Measurements from ENCODE around the gene NT5C.
A peak's percentile ranks its signal among the peaks of the same experiment; 100 is the strongest.
"Not testable (repeated sequence)": the region's sequence is repeated elsewhere in the genome, so short reads cannot be mapped to it uniquely, and the experiment has no call there.

NT5C gene

DNA sequence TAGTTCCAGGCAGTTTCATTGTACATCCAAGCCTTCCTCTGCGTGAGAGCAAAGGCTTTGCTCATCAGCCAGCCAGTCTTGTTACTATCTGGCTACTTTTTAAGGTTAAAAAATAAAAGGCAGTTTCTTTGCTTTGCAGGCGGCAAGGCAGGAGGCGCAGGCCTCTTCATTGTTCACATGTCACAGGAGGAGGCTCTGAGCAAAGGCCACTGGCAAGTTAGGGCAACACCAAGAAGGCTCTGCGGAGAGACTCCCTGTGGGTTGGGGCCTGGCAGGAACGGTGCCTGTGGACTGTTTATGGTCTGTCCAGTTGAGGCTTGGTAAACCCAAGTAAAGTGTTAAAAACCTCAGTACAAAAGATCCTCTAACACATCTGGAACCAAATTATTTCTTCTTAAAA is 3.9 kb upstream of the NT5C start:
- Histone ChIP-seq H3K36me3 (ENCODE audit: insufficient read depth, low read length) (peaks cover 53% of the 10 kb centered on the region), H3K9me3 (ENCODE audit: low read depth, low read length) (no peaks in the 10 kb centered on the region), H3K4me3 (no peak overlapping the region), H3K27ac (peak overlapping the region; percentile 65), H3K9ac (ENCODE audit: insufficient read length) (no peak overlapping the region)
- DNase-seq (ENCODE audit: low read depth, low spot score): no peak
- no peak for TF ChIP-seq FOXP2 (optimal IDR thresholded peaks at IDR 0.05; ENCODE audit: control extremely low read depth, extremely low read length, insufficient read depth)
- TF ChIP-seq POLR2AphosphoS5 (IDR thresholded peaks at IDR 0.05; ENCODE audit: borderline replicate concordance, low read depth, low read length): no peak; the same call in 1 of the 2 replicates
- no peak for TF ChIP-seq EZH2 (IDR thresholded peaks at IDR 0.05)

DNA sequence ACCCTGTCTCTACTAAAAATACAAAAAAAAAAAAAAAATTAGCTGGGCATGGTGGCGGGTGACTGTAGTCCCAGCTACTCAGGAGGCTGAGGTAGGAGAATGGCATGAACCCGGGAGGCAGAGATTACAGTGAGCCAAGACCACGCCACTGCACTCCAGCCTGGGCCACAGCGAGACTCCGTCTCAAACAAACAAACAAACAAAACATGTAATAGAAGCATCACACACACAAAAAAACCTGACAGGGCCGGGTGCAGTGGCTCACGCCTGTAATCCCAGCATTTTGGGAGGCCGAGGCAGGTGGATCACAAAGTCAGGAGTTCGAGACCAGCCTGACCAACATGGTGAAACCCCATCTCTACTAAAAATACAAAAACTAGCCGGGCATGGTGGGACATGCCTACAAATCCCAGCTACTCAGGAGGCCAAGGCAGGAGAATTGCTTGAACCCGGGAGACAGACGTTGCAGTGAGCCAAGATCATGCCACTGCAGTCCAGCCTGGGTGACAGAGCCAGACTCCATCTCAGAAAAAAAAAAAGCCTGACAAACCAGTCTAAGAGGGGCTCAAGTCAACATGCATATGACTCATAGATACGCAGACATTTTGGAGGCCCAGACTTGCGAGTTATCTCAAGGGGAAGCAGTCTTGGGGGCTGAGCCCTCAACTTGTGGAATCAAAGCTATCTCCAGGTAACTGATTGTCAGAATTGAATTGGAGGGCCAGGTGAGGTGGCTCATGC is 2.2 kb upstream of the NT5C start:
- H3K9ac ChIP-seq (ENCODE audit: insufficient read length); H3K4me3 ChIP-seq; DNase-seq (ENCODE audit: low read depth, low spot score); H3K9me3 ChIP-seq (ENCODE audit: low read depth, low read length); H3K27ac ChIP-seq: not testable (repeated sequence)
- H3K36me3 ChIP-seq (ENCODE audit: insufficient read depth, low read length): peaks cover 44% of the 10 kb centered on the region

DNA sequence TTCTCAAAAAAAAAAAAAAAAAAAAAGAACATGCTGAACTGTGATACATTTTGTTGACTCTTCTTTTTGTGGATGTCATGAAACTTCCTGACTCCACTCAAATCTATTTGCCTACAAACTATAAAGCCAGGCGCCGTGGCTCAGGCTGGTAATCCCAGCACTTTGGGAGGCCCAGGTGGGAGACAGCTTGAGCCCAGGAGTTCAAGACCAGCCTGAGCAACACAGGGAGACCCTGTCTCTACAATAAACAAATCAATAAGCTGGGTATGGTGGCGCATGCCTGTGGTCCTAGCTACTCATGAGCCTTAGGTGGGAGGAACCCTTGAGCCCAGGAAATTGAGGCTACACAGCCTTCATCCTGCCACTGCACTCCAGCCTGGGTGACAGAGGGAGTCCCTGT is 1.5 kb upstream of the NT5C start:
- DNase-seq (ENCODE audit: low read depth, low spot score): no peak
- TF ChIP-seq FOXP2 (optimal IDR thresholded peaks at IDR 0.05; ENCODE audit: control extremely low read depth, extremely low read length, insufficient read depth) (no peak), EZH2 (IDR thresholded peaks at IDR 0.05) (no peak), POLR2AphosphoS5 (IDR thresholded peaks at IDR 0.05; ENCODE audit: borderline replicate concordance, low read depth, low read length) (peak; percentile 36; the same call in 1 of the 2 replicates)
- Histone ChIP-seq H3K27ac (peak overlapping the region; percentile 74; the same call in 1 of the 2 replicates), H3K9me3 (ENCODE audit: low read depth, low read length) (no peaks in the 10 kb centered on the region), H3K36me3 (ENCODE audit: insufficient read depth, low read length) (peaks cover 36% of the 10 kb centered on the region), H3K9ac (ENCODE audit: insufficient read length) (no peak overlapping the region), H3K4me3 (no peak overlapping the region)

DNA sequence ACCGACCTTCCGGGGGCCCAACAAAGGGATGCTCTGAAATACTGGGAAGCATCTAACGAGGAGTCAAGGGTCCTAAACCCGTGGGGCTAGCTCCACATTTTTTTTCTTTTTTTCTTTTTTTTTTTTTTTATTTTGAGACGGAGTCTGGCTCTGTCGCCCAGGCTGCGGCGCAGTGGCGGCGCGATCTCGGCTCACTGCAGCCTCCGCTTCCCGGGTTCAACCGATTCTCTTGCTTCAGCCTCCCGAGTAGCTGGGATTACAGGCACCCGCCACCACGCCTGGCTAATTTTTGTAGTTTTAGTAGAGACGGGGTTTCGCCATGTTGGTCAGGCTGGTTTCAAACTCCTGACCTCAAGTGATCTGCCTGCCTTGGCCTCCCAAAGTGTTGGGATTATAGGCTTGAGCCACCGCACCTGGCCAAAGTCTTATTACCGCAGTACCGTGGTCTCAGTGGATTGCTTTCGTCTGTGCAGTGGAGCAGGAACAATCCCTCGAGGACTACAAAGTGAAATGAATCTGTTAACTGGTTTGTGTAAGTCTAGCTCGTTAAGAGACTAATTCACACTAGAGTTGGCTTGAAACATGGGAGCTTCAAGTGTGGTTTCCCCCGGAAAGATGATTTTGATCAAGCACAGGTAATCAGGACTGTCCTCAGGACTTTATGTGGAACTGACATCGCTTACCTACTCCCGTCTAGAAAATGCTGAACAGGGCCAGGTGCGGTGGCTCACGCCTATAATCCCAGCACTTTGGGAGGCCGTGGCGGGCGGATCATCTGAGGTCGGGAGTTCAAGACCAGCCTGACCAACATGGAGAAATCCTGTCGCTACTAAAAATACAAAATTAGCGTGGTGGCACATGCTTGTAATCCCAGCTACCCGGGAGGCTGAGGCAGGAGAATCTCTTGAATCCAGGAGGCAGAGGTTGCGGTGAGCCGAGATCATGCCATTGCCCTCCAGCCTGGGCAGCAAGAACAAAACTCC is 767 bp upstream of the NT5C start:
- H3K9me3 ChIP-seq (ENCODE audit: low read depth, low read length); DNase-seq (ENCODE audit: low read depth, low spot score): not testable (repeated sequence)
- H3K9ac ChIP-seq (ENCODE audit: insufficient read length): peak overlapping the region; percentile 90
- H3K36me3 ChIP-seq (ENCODE audit: insufficient read depth, low read length): peaks cover 29% of the 10 kb centered on the region
- H3K4me3 ChIP-seq: peak overlapping the region; percentile 97
- peak overlapping the region; percentile 70 for H3K27ac ChIP-seq

DNA sequence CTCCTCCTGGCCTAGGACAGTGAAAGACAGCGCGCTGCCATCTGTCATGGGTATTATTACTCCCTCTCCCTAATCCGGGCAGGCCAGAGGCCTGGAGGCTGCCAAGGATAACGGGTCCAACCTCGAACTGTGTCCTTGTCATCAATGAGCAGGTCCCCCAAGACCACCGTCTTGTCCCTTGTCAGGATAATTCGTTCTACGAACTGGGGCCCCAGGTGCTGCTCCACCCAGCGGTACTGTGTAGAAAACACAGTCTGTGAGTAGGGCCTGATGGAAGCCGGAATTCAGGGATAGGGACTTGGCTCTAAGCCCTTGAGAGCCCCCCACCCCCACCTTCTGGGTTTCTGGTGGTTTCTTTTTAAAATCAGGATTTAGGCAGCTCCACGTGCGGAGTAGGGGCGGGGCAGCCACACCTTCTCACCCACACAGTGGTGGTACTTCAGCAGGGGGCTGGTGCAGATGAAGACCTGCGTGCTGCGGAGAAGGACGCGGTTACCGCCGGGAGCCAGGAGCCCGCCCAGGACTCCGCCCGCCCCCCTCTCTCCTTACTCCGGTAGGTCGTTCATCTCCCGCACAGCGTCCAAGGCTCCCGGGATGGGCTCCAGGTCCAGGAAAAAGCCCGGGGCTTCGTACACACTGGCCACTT is 787 bp downstream of the NT5C start:
- Histone ChIP-seq H3K9me3 (ENCODE audit: low read depth, low read length) (no peaks in the 10 kb centered on the region), H3K27ac (peak overlapping the region; percentile 70), H3K9ac (ENCODE audit: insufficient read length) (peak overlapping the region; percentile 90), H3K4me3 (peak overlapping the region; percentile 97), H3K36me3 (ENCODE audit: insufficient read depth, low read length) (peaks cover 14% of the 10 kb centered on the region; the same call in 1 of the 2 replicates)
- no peak for TF ChIP-seq EZH2 (IDR thresholded peaks at IDR 0.05)
- no peak for TF ChIP-seq POLR2AphosphoS5 (IDR thresholded peaks at IDR 0.05; ENCODE audit: borderline replicate concordance, low read depth, low read length)
- no peak for TF ChIP-seq FOXP2 (optimal IDR thresholded peaks at IDR 0.05; ENCODE audit: control extremely low read depth, extremely low read length, insufficient read depth)
- DNase-seq (ENCODE audit: low read depth, low spot score): peak; percentile 24

DNA sequence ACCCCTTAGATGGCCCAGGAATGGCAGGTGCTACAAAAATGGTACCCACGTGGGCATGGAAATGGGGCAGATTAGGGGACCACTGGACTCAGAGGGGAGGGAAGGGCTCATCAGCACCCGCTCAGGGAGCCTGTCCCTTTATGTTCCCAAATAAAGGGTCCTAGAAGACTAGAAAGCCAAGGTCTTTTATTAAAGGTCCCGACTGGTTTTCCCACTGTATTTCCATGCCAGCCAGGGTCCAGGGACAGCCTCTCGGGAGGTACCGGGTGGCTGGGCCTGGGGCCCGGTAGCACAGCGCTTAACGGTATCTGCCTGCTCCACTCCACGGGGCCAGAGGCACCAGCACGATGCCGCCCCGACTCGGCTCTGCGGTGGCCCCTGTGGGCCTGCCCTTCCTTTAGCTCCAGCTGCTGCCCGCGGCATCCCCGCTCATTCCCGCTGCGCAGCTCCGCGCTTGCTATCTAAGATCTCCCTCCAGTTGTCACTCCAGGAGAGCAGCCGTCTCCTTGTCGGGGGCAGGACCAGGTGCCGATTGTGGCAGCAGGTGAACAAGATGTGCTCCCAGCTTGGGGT is 1.4 kb downstream of the NT5C start:
- H3K9ac ChIP-seq (ENCODE audit: insufficient read length): no peak overlapping the region
- peaks cover 8% of the 10 kb centered on the region; the same call in 1 of the 2 replicates for H3K36me3 ChIP-seq (ENCODE audit: insufficient read depth, low read length)
- DNase-seq (ENCODE audit: low read depth, low spot score): no peak
- no peak for TF ChIP-seq EZH2 (IDR thresholded peaks at IDR 0.05)
- no peak for TF ChIP-seq FOXP2 (optimal IDR thresholded peaks at IDR 0.05; ENCODE audit: control extremely low read depth, extremely low read length, insufficient read depth)
- TF ChIP-seq POLR2AphosphoS5 (IDR thresholded peaks at IDR 0.05; ENCODE audit: borderline replicate concordance, low read depth, low read length): no peak
- H3K9me3 ChIP-seq (ENCODE audit: low read depth, low read length): no peaks in the 10 kb centered on the region
- peak overlapping the region; percentile 97 for H3K4me3 ChIP-seq
- H3K27ac ChIP-seq: no peak overlapping the region

DNA sequence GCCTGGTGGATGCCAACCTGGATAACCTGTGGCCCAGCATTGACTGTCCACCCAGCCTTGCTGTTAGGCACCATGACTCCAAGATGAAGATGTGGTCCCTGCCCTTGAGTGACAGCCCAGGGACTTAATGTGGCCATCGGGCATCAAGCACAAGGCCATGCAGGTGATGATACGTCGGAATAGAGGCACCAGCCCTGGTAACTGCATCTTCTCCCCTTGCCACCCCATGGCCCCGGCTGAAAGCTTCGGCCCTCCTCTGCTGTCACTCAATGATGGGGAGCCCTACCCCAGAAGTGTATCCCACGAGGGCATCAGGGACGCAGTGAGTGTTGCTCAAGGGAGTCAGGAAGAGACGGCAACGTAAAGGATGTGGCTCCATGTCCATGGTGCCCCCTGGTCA is 2.0 kb downstream of the NT5C start:
- peaks cover 7% of the 10 kb centered on the region; the same call in 1 of the 2 replicates for H3K36me3 ChIP-seq (ENCODE audit: insufficient read depth, low read length)
- TF ChIP-seq FOXP2 (optimal IDR thresholded peaks at IDR 0.05; ENCODE audit: control extremely low read depth, extremely low read length, insufficient read depth) (no peak), POLR2AphosphoS5 (IDR thresholded peaks at IDR 0.05; ENCODE audit: borderline replicate concordance, low read depth, low read length) (no peak; the same call in 1 of the 2 replicates), EZH2 (IDR thresholded peaks at IDR 0.05) (no peak)
- no peak overlapping the region for H3K9ac ChIP-seq (ENCODE audit: insufficient read length)
- no peak overlapping the region for H3K4me3 ChIP-seq
- no peaks in the 10 kb centered on the region for H3K9me3 ChIP-seq (ENCODE audit: low read depth, low read length)
- no peak overlapping the region for H3K27ac ChIP-seq
- DNase-seq (ENCODE audit: low read depth, low spot score): no peak

Data from SK-N-MC (cell line).